ENCODE data around the gene ZNF550. TPM values are rescaled to one million over a fixed set of nuclear protein-coding genes. Genes with fewer than 3 reads are reported as not detected.
"Not testable (repeated sequence)": the region's sequence is repeated elsewhere in the genome, so short reads cannot be mapped to it uniquely, and the experiment has no call there.

ZNF550 gene
- total RNA-seq, 1 experiment from 2014 or later, result 3.1 TPM

GRCh38 chr19:57488299-57488644, 71.4 kb downstream of the ZNF550 start:
- ATAC-seq; CTCF ChIA-PET; H4K20me1 ChIP-seq (ENCODE audit: insufficient read depth); H3K4me1 ChIP-seq (ENCODE audit: control insufficient read depth in 1 of 2, insufficient read depth in 2 of 2, low read length in 2 of 2); POLR2A ChIA-PET; H3K27ac ChIP-seq (ENCODE audit: low read depth, low read length); DNase-seq (ENCODE audit: low read depth, low spot score); H3K4me2 ChIP-seq (ENCODE audit: low read length); H2AFZ ChIP-seq (ENCODE audit: low read depth, low read length, poor library complexity, severe bottlenecking); H3K36me3 ChIP-seq (ENCODE audit: control insufficient read depth in 1 of 2, insufficient read depth in 2 of 2, low read length in 2 of 2); H3K27me3 ChIP-seq (ENCODE audit: insufficient read depth, low read length); H3K4me3 ChIP-seq (replicated peaks in 1 of 2; ENCODE audit: low read depth in 1 of 2, low read length in 2 of 2); intact Hi-C loops (cut with micrococcal nuclease); RAD21 ChIA-PET (ENCODE audit: low non-redundant PET in 1 of 2, low total read pairs in 2 of 2, uncharacterized antibody in 2 of 2, unreplicated experiment in 2 of 2); H3K9me3 ChIP-seq (ENCODE audit: control insufficient read depth in 1 of 2, insufficient read depth in 1 of 2, low read depth in 1 of 2, low read length in 2 of 2); H3K9me2 ChIP-seq (ENCODE audit: insufficient read depth); H3K9ac ChIP-seq (ENCODE audit: low read length); H3K79me2 ChIP-seq (ENCODE audit: insufficient read depth, low read length): not testable (repeated sequence)
- TSS peak; percentile 39 for BruUV-seq (replicated peaks)

DNA sequence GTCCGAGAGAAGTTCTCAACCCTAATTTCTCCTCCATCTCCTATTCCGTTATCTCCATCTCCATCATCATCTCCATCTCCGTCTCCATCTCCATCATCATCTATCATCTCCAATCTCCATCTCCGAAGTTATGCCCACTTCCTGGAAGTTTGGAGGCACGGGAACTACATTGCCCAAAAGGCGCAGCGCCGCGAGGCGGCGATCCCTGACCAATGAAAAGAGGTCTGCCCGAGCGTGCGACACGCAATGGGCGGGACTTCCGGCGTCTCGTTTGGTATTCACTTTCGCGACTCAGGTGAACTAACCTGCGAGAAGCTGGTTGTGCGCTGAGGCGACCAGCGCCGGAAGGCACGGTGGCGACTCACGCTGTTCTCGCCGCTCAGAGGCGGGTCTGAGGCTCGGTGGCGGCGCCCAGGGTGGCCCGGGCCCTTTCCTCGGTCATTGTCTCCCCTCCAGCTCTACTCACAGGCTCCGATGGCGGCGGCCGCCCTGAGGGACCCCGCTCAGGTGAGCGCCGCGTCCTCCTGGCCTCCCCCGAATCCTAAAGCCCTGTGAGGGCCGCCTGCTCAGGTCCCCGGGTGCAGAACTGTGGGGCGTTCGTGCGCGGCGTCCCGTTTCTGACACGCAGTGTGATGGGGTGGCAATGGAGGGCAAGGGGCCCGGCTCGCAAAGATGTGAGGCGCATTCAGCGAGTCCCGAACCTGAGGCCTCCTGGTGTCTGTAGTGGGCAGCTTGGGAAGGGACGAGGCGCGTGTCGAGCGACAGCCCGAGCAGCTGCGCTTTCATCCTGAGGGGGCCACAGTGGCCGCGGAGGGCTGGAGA, 72.0 kb downstream of the ZNF550 start, which contains the start of gene ZNF419:
ZNF419 (plus strand) TSS at position 274 of the 822 bp plus-strand sequence; CDS start at position 475, 201 bp downstream.
- Histone ChIP-seq H3K4me3 (replicated peaks in 1 of 2; ENCODE audit: low read depth in 1 of 2, low read length in 2 of 2) (peak within 1 kb of the TSS; percentile 47 to 50), H3K27ac (ENCODE audit: low read depth, low read length) (peak within 1 kb of the TSS; percentile 27; the same call in 1 of the 2 replicates), H3K4me2 (ENCODE audit: low read length) (peak within 1 kb of the TSS; percentile 47)
- POLR2A ChIA-PET; H3K4me1 ChIP-seq (ENCODE audit: control insufficient read depth in 1 of 2, insufficient read depth in 2 of 2, low read length in 2 of 2); H3K9me3 ChIP-seq (ENCODE audit: control insufficient read depth in 1 of 2, insufficient read depth in 1 of 2, low read depth in 1 of 2, low read length in 2 of 2); intact Hi-C loops (cut with micrococcal nuclease); BruUV-seq (replicated peaks); H3K9me2 ChIP-seq (ENCODE audit: insufficient read depth); CTCF ChIA-PET; RAD21 ChIA-PET (ENCODE audit: low non-redundant PET in 1 of 2, low total read pairs in 2 of 2, uncharacterized antibody in 2 of 2, unreplicated experiment in 2 of 2); H3K36me3 ChIP-seq (ENCODE audit: control insufficient read depth in 1 of 2, insufficient read depth in 2 of 2, low read length in 2 of 2); H3K27me3 ChIP-seq (ENCODE audit: insufficient read depth, low read length); H3K9ac ChIP-seq (ENCODE audit: low read length); H2AFZ ChIP-seq (ENCODE audit: low read depth, low read length, poor library complexity, severe bottlenecking); H4K20me1 ChIP-seq (ENCODE audit: insufficient read depth); H3K79me2 ChIP-seq (ENCODE audit: insufficient read depth, low read length): not testable (repeated sequence)
- peak; percentile 60 for TF ChIP-seq SP1 (IDR thresholded peaks at IDR 0.05; ENCODE audit: low read depth)
- TF ChIP-seq CBX3 (IDR thresholded peaks at IDR 0.05; ENCODE audit: low read depth), result 0 out of 2 replicates have a peak, but pooled peaks have one; percentile 36
- TF ChIP-seq ELF1 (IDR thresholded peaks at IDR 0.05; ENCODE audit: borderline replicate concordance, low read depth), result peak; percentile 83
- ATAC-seq, result peak; percentile 96
- DNase-seq (ENCODE audit: low read depth, low spot score), result peak; percentile 53

Other genes with a start within 250 kb of the ZNF550 start
- gene ZNF543, start 239.4 kb downstream of the ZNF550 start, total RNA-seq (2021; ENCODE audit: unreplicated experiment), result 7.6 TPM
- 6.3 TPM for gene ZNF304, start 208.6 kb downstream of the ZNF550 start, total RNA-seq (2021; ENCODE audit: unreplicated experiment)
- 3.9 TPM for gene TRAPPC2B, start 196.3 kb downstream of the ZNF550 start, total RNA-seq (2021; ENCODE audit: unreplicated experiment)
- 1.4 TPM for gene ZNF547, start 196.3 kb downstream of the ZNF550 start, total RNA-seq (2021; ENCODE audit: unreplicated experiment)
- gene ZNF548, start 170.0 kb downstream of the ZNF550 start, total RNA-seq (2021; ENCODE audit: unreplicated experiment), result 8.7 TPM
- 5.1 TPM for gene ZNF17, start 148.7 kb downstream of the ZNF550 start, total RNA-seq (2021; ENCODE audit: unreplicated experiment)
- 18.0 TPM for gene ZNF749, start 124.5 kb downstream of the ZNF550 start, total RNA-seq (2021; ENCODE audit: unreplicated experiment)
- gene VN1R1, start 102.7 kb downstream of the ZNF550 start, total RNA-seq (2021; ENCODE audit: unreplicated experiment), result not detected
- 0.37 TPM for gene ZNF772, start 82.3 kb downstream of the ZNF550 start, total RNA-seq (2021; ENCODE audit: unreplicated experiment)
- 1.9 TPM for gene ZNF419, start 72.1 kb downstream of the ZNF550 start, total RNA-seq (2021; ENCODE audit: unreplicated experiment)
- 0.42 TPM for gene ZNF773, start 59.9 kb downstream of the ZNF550 start, total RNA-seq (2021; ENCODE audit: unreplicated experiment)
- gene ZNF549, start 32.5 kb downstream of the ZNF550 start, total RNA-seq (2021; ENCODE audit: unreplicated experiment), result not detected
- gene ZNF416, start 19.0 kb upstream of the ZNF550 start, total RNA-seq (2021; ENCODE audit: unreplicated experiment), result 4.0 TPM
- not detected for gene ZIK1, start 24.3 kb upstream of the ZNF550 start, total RNA-seq (2021; ENCODE audit: unreplicated experiment)
- gene ZNF530, start 40.0 kb upstream of the ZNF550 start, total RNA-seq (2021; ENCODE audit: unreplicated experiment), result 3.8 TPM
- 8.4 TPM for gene ZNF134, start 54.4 kb upstream of the ZNF550 start, total RNA-seq (2021; ENCODE audit: unreplicated experiment)
- gene ZNF211, start 73.3 kb upstream of the ZNF550 start, total RNA-seq (2021; ENCODE audit: unreplicated experiment), result 6.7 TPM
- gene ZSCAN4, start 109.1 kb upstream of the ZNF550 start, total RNA-seq (2021; ENCODE audit: unreplicated experiment), result not detected
- gene ZNF551, start 122.1 kb upstream of the ZNF550 start, total RNA-seq (2021; ENCODE audit: unreplicated experiment), result 10.8 TPM
- gene ZNF154, start 149.3 kb upstream of the ZNF550 start, total RNA-seq (2021; ENCODE audit: unreplicated experiment), result 0.10 TPM
- gene ZNF671, start 167.8 kb upstream of the ZNF550 start, total RNA-seq (2021; ENCODE audit: unreplicated experiment), result not detected
- gene ZNF776, start 187.0 kb upstream of the ZNF550 start, total RNA-seq (2021; ENCODE audit: unreplicated experiment), result 8.6 TPM
- 3.5 TPM for gene ZNF586, start 209.8 kb upstream of the ZNF550 start, total RNA-seq (2021; ENCODE audit: unreplicated experiment)

Measured in HCT116 (cell line).